Gastrocnemius medialis (tissue), 4 donors: ENCODE results near the gene CLUH.

ENCODE experiments used
- CTCF ChIP-seq, 5 experiments: fragments of 450-650 bp in 3 of 5; fragments of 200-600 bp in 2 of 5; sonication (generic) in 2 of 5; IDR thresholded peaks in 4 of 5; conservative IDR thresholded peaks in 1 of 5; 1 replicate in 4 of 5; 2 replicates in 1 of 5; pipeline ENCODE4 v1.5.1; 2016 to 2019; ENCODE audit warnings: antibody characterized with exemption in 5 of 5, mild to moderate bottlenecking in 3 of 5, moderate library complexity in 3 of 5
- POLR2A ChIP-seq, 2 donors: fragments of 450-650 bp; IDR thresholded peaks; one replicate each; pipeline ENCODE4 v1.6.1; 2017; ENCODE audit warnings: antibody characterized with exemption in 2 of 2, mild to moderate bottlenecking in 2 of 2, moderate library complexity in 2 of 2

GRCh38 chr17:2709183-2709661, 2.3 kb downstream of the CLUH start:
- TF ChIP-seq CTCF (IDR thresholded peaks at IDR 0.05 in 4 of 5, conservative IDR thresholded peaks at IDR 0.05 in 1 of 5) (no peak), POLR2A (IDR thresholded peaks at IDR 0.05) (no peak)
